HEK293 (cell line): ENCODE data around the gene PPIE.

Experiments
- ATF2 ChIP-seq: fragments of 450-650 bp; formaldehyde crosslinking; IDR thresholded peaks from 2 replicates; pipeline ENCODE4 v1.5.1; 2016; ENCODE audit warnings: missing biosample characterization, missing genetic modification characterization, low read depth
- CTCF ChIP-seq: fragments of 450-650 bp; formaldehyde crosslinking; IDR thresholded peaks from 2 replicates; pipeline ENCODE4 v1.5.1; 2016; ENCODE audit warnings: missing biosample characterization, missing genetic modification characterization
- GLI4 ChIP-seq: fragments of 450-650 bp; formaldehyde crosslinking; IDR thresholded peaks from 2 replicates; pipeline ENCODE4 v1.5.1; 2016; ENCODE audit warnings: missing biosample characterization, missing genetic modification characterization
- IKZF3 ChIP-seq: fragments of 450-650 bp; IDR thresholded peaks from 2 replicates; pipeline ENCODE4 v1.5.0; 2018; ENCODE audit warnings: missing biosample characterization, mild to moderate bottlenecking, missing genetic modification characterization, moderate library complexity
- MEIS1 ChIP-seq: sonication (generic); formaldehyde crosslinking; IDR thresholded peaks from 2 replicates; pipeline ENCODE4 v1.8.1; 2022; ENCODE audit warnings: missing genetic modification reagents, mild to moderate bottlenecking, borderline replicate concordance
- TCF7L2 ChIP-seq: IDR thresholded peaks from 2 replicates; pipeline ENCODE4 v1.6.1; 2011; ENCODE audit warnings: low read depth, mild to moderate bottlenecking, inconsistent platforms, low read length, moderate library complexity, borderline replicate concordance
- ZFP69B ChIP-seq: fragments of 450-650 bp; formaldehyde crosslinking; IDR thresholded peaks from 2 replicates; pipeline ENCODE4 v1.5.1; 2016; ENCODE audit warnings: missing biosample characterization, missing genetic modification characterization
- ZNF366 ChIP-seq: fragments of 450-650 bp; formaldehyde crosslinking; conservative IDR thresholded peaks from 2 replicates; pipeline ENCODE4 v1.5.1; 2016; ENCODE audit warnings: missing biosample characterization, missing genetic modification characterization
- ZNF530 ChIP-seq: fragments of 450-650 bp; formaldehyde crosslinking; IDR thresholded peaks from 2 replicates; pipeline ENCODE4 v1.5.1; 2016; ENCODE audit warnings: low read depth, missing biosample characterization, missing genetic modification characterization
- ZNF560 ChIP-seq: fragments of 450-650 bp; formaldehyde crosslinking; IDR thresholded peaks from 2 replicates; pipeline ENCODE4 v1.5.1; 2017; ENCODE audit warnings: missing biosample characterization, missing genetic modification characterization, borderline replicate concordance
- ZNF654 ChIP-seq: fragments of 450-650 bp; formaldehyde crosslinking; IDR thresholded peaks from 2 replicates; pipeline ENCODE4 v1.5.1; 2016; ENCODE audit warnings: low read depth, missing biosample characterization, missing genetic modification characterization
- ZNF664 ChIP-seq: fragments of 450-650 bp; formaldehyde crosslinking; IDR thresholded peaks from 2 replicates; pipeline ENCODE4 v1.5.1; 2016; ENCODE audit warnings: missing biosample characterization, missing genetic modification characterization
- TF ChIP-seq, protein P1 (sequence below): fragments of 450-650 bp; formaldehyde crosslinking; IDR thresholded peaks from 2 replicates; pipeline ENCODE4 v1.5.1; 2016; ENCODE audit warnings: missing biosample characterization, missing genetic modification characterization
- TF ChIP-seq, protein P2 (sequence below): fragments of 450-650 bp; formaldehyde crosslinking; IDR thresholded peaks from 2 replicates; pipeline ENCODE4 v1.5.1; 2016; ENCODE audit warnings: missing biosample characterization, missing genetic modification characterization, borderline replicate concordance

GRCh38 chr1:39755965-39756659, 17.4 kb downstream of the PPIE start:
- no peak for TF ChIP-seq CTCF (tag by site-specific recombination)
- no peak for TF ChIP-seq ZNF366 (tag by site-specific recombination)
- TF ChIP-seq TCF7L2 = no peak
- TF ChIP-seq ZNF654 (tag by site-specific recombination) = no peak
- TF ChIP-seq GLI4 (tag by site-specific recombination) = no peak
- TF ChIP-seq MEIS1 = no peak
- no peak for TF ChIP-seq ZFP69B (tag by site-specific recombination)
- TF ChIP-seq ZNF530 (tag by site-specific recombination) = no peak
- TF ChIP-seq, protein P1, sequence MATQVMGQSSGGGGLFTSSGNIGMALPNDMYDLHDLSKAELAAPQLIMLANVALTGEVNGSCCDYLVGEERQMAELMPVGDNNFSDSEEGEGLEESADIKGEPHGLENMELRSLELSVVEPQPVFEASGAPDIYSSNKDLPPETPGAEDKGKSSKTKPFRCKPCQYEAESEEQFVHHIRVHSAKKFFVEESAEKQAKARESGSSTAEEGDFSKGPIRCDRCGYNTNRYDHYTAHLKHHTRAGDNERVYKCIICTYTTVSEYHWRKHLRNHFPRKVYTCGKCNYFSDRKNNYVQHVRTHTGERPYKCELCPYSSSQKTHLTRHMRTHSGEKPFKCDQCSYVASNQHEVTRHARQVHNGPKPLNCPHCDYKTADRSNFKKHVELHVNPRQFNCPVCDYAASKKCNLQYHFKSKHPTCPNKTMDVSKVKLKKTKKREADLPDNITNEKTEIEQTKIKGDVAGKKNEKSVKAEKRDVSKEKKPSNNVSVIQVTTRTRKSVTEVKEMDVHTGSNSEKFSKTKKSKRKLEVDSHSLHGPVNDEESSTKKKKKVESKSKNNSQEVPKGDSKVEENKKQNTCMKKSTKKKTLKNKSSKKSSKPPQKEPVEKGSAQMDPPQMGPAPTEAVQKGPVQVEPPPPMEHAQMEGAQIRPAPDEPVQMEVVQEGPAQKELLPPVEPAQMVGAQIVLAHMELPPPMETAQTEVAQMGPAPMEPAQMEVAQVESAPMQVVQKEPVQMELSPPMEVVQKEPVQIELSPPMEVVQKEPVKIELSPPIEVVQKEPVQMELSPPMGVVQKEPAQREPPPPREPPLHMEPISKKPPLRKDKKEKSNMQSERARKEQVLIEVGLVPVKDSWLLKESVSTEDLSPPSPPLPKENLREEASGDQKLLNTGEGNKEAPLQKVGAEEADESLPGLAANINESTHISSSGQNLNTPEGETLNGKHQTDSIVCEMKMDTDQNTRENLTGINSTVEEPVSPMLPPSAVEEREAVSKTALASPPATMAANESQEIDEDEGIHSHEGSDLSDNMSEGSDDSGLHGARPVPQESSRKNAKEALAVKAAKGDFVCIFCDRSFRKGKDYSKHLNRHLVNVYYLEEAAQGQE (tag by site-specific recombination) = no peak
- TF ChIP-seq ZNF560 = no peak
- no peak for TF ChIP-seq ZNF664 (tag by site-specific recombination)
- no peak for TF ChIP-seq ATF2
- TF ChIP-seq, protein P2, sequence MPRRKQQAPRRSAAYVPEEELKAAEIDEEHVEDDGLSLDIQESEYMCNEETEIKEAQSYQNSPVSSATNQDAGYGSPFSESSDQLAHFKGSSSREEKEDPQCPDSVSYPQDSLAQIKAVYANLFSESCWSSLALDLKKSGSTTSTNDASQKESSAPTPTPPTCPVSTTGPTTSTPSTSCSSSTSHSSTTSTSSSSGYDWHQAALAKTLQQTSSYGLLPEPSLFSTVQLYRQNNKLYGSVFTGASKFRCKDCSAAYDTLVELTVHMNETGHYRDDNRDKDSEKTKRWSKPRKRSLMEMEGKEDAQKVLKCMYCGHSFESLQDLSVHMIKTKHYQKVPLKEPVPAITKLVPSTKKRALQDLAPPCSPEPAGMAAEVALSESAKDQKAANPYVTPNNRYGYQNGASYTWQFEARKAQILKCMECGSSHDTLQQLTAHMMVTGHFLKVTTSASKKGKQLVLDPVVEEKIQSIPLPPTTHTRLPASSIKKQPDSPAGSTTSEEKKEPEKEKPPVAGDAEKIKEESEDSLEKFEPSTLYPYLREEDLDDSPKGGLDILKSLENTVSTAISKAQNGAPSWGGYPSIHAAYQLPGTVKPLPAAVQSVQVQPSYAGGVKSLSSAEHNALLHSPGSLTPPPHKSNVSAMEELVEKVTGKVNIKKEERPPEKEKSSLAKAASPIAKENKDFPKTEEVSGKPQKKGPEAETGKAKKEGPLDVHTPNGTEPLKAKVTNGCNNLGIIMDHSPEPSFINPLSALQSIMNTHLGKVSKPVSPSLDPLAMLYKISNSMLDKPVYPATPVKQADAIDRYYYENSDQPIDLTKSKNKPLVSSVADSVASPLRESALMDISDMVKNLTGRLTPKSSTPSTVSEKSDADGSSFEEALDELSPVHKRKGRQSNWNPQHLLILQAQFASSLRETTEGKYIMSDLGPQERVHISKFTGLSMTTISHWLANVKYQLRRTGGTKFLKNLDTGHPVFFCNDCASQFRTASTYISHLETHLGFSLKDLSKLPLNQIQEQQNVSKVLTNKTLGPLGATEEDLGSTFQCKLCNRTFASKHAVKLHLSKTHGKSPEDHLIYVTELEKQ (tag by site-specific recombination) = no peak
- TF ChIP-seq IKZF3 = no peak
